GM12865 (cell line): ENCODE data around the gene ARHGAP35.
"Not testable (repeated sequence)": the region's sequence is repeated elsewhere in the genome, so short reads cannot be mapped to it uniquely, and the experiment has no call there.

Experiments
- DNase-seq: peaks from one replicate; pipeline ENCODE4 v3.0.0; 2010; ENCODE audit warnings: low read depth
- H3K4me3 ChIP-seq: 2 replicates; pipeline ENCODE4 v1.5.1; 2011; ENCODE audit warnings: mild to moderate bottlenecking, low read depth, low read length, control low read depth
- CTCF ChIP-seq: IDR thresholded peaks from 2 replicates; pipeline ENCODE4 v1.5.1; 2011; ENCODE audit warnings: low read length, control low read depth, low read depth, inconsistent platforms; ENCODE audit not compliant: insufficient read depth; ENCODE audit errors: missing control alignments

The ARHGAP35 gene

GRCh38 chr19:46867170-46867569 lies 6.4 kb downstream of the ARHGAP35 start:
- DNase-seq, result no peak
- no peak for TF ChIP-seq CTCF
- no peak overlapping the region for H3K4me3 ChIP-seq

GRCh38 chr19:46868025-46868802 lies 7.4 kb downstream of the ARHGAP35 start:
- no peak for DNase-seq
- H3K4me3 ChIP-seq, result no peak overlapping the region

GRCh38 chr19:46871173-46871572 lies 10.4 kb downstream of the ARHGAP35 start:
- not testable (repeated sequence) for DNase-seq, H3K4me3 ChIP-seq

More at GRCh38 chr19:46868025-46868802, 7.4 kb downstream of the ARHGAP35 start:
- TF ChIP-seq CTCF, result no peak

- no peak overlapping the region for H3K4me3 ChIP-seq
- DNase-seq, result no peak
- TF ChIP-seq CTCF, result no peak
Observed at GRCh38 chr19:46872967-46873366, 12.2 kb downstream of the ARHGAP35 start.

- H3K4me3 ChIP-seq, result no peak overlapping the region
- DNase-seq, result no peak
- no peak for TF ChIP-seq CTCF
Observed at GRCh38 chr19:46875234-46875633, 14.4 kb downstream of the ARHGAP35 start.

GRCh38 chr19:46875657-46876056 lies 14.9 kb downstream of the ARHGAP35 start:
- no peak for TF ChIP-seq CTCF
- no peak for DNase-seq

GRCh38 chr19:46878613-46879375 lies 18.0 kb downstream of the ARHGAP35 start:
- TF ChIP-seq CTCF, result no peak
- no peak for DNase-seq
- H3K4me3 ChIP-seq, result no peak overlapping the region

More at GRCh38 chr19:46875657-46876056, 14.9 kb downstream of the ARHGAP35 start:
- H3K4me3 ChIP-seq, result no peak overlapping the region
